Glutamatergic neuron (in vitro differentiated cells): ENCODE measurements around the gene EYS. TPM values are rescaled to one million over a fixed set of nuclear protein-coding genes. Genes with fewer than 3 reads are reported as not detected.

ENCODE experiments used
- DNase-seq: peaks from one replicate; pipeline ENCODE4 v3.0.0; 2022
- H3K27ac Mint-ChIP-seq: one replicate; pipeline ENCODE4 v1.8.0; 2020; ENCODE audit warnings: mild to moderate bottlenecking, mixed read lengths, inconsistent platforms; ENCODE audit not compliant: unreplicated experiment
- H3K27me3 Mint-ChIP-seq: one replicate; pipeline ENCODE4 v1.8.0; 2020; ENCODE audit warnings: mild to moderate bottlenecking, moderate library complexity, mixed read lengths, inconsistent platforms; ENCODE audit not compliant: unreplicated experiment
- H3K36me3 Mint-ChIP-seq: one replicate; pipeline ENCODE4 v1.8.0; 2020; ENCODE audit warnings: mild to moderate bottlenecking, mixed read lengths, inconsistent platforms; ENCODE audit not compliant: unreplicated experiment
- H3K4me1 Mint-ChIP-seq: one replicate; pipeline ENCODE4 v1.8.0; 2020; ENCODE audit warnings: mild to moderate bottlenecking, low read depth, mixed read lengths, inconsistent platforms; ENCODE audit not compliant: unreplicated experiment
- H3K4me3 Mint-ChIP-seq: one replicate; pipeline ENCODE4 v1.8.0; 2020; ENCODE audit warnings: mild to moderate bottlenecking, mixed read lengths, inconsistent platforms; ENCODE audit not compliant: unreplicated experiment
- H3K9me3 Mint-ChIP-seq: one replicate; pipeline ENCODE4 v1.8.0; 2020; ENCODE audit warnings: mild to moderate bottlenecking, moderate library complexity, mixed read lengths, inconsistent platforms; ENCODE audit not compliant: unreplicated experiment
- CTCF ChIP-seq: fragments of 200-600 bp; sonication (generic); IDR thresholded peaks from one replicate; pipeline ENCODE4 v1.5.0; 2021; ENCODE audit not compliant: partially characterized antibody, unreplicated experiment
- total RNA-seq: library from RNA; stranded (reverse); fragmentation: NEBNext Ultra II Directional; extraction: Animal tissue kit (Norgen Biotek cat#: 25700); gene quantifications from one replicate; pipeline ENCODE4 v1.2.1, GENCODE V29; 2021; ENCODE audit not compliant: unreplicated experiment

Gene EYS
- total RNA-seq, 1 donor from 2014 or later = 13.2 TPM

GRCh38 chr6:63790334-63790733 lies 1916.7 kb downstream of the EYS start:
- H3K27me3 Mint-ChIP-seq = no peaks in the 10 kb centered on the region
- no peaks in the 10 kb centered on the region for H3K36me3 Mint-ChIP-seq
- DNase-seq = no peak
- TF ChIP-seq CTCF = no peak
- peaks cover 7% of the 10 kb centered on the region for H3K4me1 Mint-ChIP-seq
- no peak overlapping the region for H3K27ac Mint-ChIP-seq
- H3K9me3 Mint-ChIP-seq = peaks cover 2% of the 10 kb centered on the region
- no peak overlapping the region for H3K4me3 Mint-ChIP-seq

DNA sequence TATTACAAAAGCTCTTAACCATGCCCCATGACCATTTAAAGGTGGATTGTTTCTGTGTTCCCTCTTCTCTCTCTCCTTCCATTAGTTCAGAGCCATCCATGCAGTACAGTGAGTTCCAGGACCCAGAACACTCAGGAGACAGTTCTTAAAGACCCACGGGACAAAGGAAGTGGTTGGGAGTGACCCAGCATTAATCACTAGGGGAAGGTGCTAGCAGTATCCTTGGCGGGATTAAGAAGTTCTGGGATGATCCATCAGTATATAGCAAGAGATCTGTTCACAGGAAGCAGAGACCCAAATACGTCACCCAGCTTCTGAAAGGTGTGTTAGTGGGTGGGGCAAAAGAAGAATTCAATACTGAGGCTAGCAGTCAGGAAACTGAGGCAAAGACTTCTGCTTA lies 1917.3 kb downstream of the EYS start:
- no peaks in the 10 kb centered on the region for H3K27me3 Mint-ChIP-seq
- no peaks in the 10 kb centered on the region for H3K9me3 Mint-ChIP-seq
- H3K36me3 Mint-ChIP-seq = no peaks in the 10 kb centered on the region
- H3K4me3 Mint-ChIP-seq = no peak overlapping the region
- peaks cover 1% of the 10 kb centered on the region for H3K4me1 Mint-ChIP-seq
- no peak overlapping the region for H3K27ac Mint-ChIP-seq
- TF ChIP-seq CTCF = no peak
- no peak for DNase-seq

GRCh38 chr6:63788569-63788968 lies 1918.5 kb downstream of the EYS start:
- Mint-ChIP-seq H3K27ac (no peak overlapping the region), H3K36me3 (no peaks in the 10 kb centered on the region), H3K4me3 (no peak overlapping the region), H3K9me3 (no peaks in the 10 kb centered on the region), H3K4me1 (no peaks in the 10 kb centered on the region), H3K27me3 (no peaks in the 10 kb centered on the region)
- DNase-seq = no peak
- TF ChIP-seq CTCF = no peak

- Mint-ChIP-seq H3K27ac (no peak overlapping the region), H3K9me3 (no peaks in the 10 kb centered on the region), H3K36me3 (no peaks in the 10 kb centered on the region), H3K27me3 (no peaks in the 10 kb centered on the region), H3K4me3 (no peak overlapping the region), H3K4me1 (no peaks in the 10 kb centered on the region)
- no peak for DNase-seq
- no peak for TF ChIP-seq CTCF
Observed at GRCh38 chr6:63787021-63787420, 1920.0 kb downstream of the EYS start.

DNA sequence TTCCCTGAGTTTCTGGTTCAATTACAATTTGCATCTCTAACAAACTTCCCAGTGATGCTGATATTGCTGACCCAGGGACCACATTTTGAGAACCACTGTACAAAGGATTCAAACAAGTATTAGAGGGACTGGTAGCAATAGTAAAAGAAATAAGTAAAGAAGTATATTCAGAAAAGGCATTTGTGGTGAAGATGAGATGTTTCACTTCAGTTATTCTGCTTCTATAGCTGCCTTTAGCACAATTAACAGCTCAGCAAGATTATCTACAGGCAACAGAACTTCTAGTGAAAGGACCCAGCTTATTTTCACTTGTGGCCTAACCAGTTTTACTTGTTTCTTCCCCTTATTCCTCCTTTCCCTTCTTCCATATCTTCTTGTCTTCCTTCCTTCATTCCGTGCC lies 1922.0 kb downstream of the EYS start:
- H3K4me3 Mint-ChIP-seq = no peak overlapping the region
- H3K36me3 Mint-ChIP-seq = no peaks in the 10 kb centered on the region
- DNase-seq = no peak
- no peak for TF ChIP-seq CTCF
- H3K27ac Mint-ChIP-seq = no peak overlapping the region
- no peaks in the 10 kb centered on the region for H3K4me1 Mint-ChIP-seq
- H3K9me3 Mint-ChIP-seq = peaks cover 1% of the 10 kb centered on the region
- H3K27me3 Mint-ChIP-seq = no peaks in the 10 kb centered on the region
